ENCODE results near the gene PAPLN.

DNA sequence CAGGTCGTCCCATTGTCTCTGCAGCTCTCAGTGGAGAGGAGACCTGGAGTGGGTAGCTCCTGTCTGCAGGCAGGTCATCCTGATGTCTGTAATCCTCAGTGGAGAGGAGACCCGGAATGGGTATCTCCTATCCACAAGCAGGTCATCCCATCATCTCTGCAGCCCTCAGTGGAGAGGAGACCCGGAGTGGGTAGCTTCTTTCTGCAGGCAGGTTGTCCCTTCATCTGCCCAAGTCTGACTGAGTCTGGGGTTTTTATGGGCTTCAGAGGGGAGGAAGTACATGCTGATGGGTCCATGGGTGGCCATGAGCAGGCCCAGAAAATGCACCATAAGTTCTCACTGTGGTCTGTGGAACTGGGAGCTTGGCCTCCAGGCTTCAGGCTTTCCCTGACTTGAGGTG lies 28.9 kb upstream of the PAPLN start:
- TF ChIP-seq CTCF (IDR thresholded peaks at IDR 0.05) (no peak), POLR2A (IDR thresholded peaks at IDR 0.05) (no peak)
